HepG2 (cell line): ENCODE data around the gene TCL1A.

Source experiments
- AGO1 ChIP-seq: fragments of 200-400 bp; formaldehyde crosslinking; IDR thresholded peaks from 2 replicates; pipeline ENCODE4 v1.6.1; 2017; ENCODE audit warnings: mild to moderate bottlenecking, low read depth, low read length, moderate library complexity; ENCODE audit not compliant: poor library complexity, severe bottlenecking
- FLYWCH1 ChIP-seq: sonication (generic); formaldehyde crosslinking; IDR thresholded peaks from 2 replicates; pipeline ENCODE4 v1.8.1; 2023; ENCODE audit warnings: mild to moderate bottlenecking, missing genetic modification reagents
- FOXK1 ChIP-seq: sonication (generic); formaldehyde crosslinking; IDR thresholded peaks from 2 replicates; pipeline ENCODE4 v1.4.0; 2020; ENCODE audit warnings: low read depth, missing genetic modification reagents, borderline replicate concordance
- GPN1 ChIP-seq: sonication (generic); formaldehyde crosslinking; IDR thresholded peaks from 2 replicates; pipeline ENCODE4 v1.5.1; 2020; ENCODE audit warnings: missing genetic modification reagents, borderline replicate concordance
- HNRNPLL ChIP-seq: fragments of 200-400 bp; formaldehyde crosslinking; IDR thresholded peaks from 2 replicates; pipeline ENCODE4 v1.6.1; 2017; ENCODE audit warnings: mild to moderate bottlenecking, low read depth, low read length; ENCODE audit not compliant: poor library complexity, severe bottlenecking
- POLR2AphosphoS5 ChIP-seq: IDR thresholded peaks from 2 replicates; pipeline ENCODE4 v1.6.1; 2012; ENCODE audit warnings: low read depth, low read length
- SKI ChIP-seq: fragments of 450-650 bp; IDR thresholded peaks from one replicate; pipeline ENCODE4 v1.6.1; 2018; ENCODE audit warnings: mild to moderate bottlenecking; ENCODE audit not compliant: partially characterized antibody
- ZBTB8A ChIP-seq: sonication (generic); formaldehyde crosslinking; IDR thresholded peaks from 2 replicates; pipeline ENCODE4 v1.4.0; 2020; ENCODE audit warnings: mild to moderate bottlenecking, low read depth, missing genetic modification reagents, borderline replicate concordance
- ZNF563 ChIP-seq: sonication (generic); formaldehyde crosslinking; IDR thresholded peaks from 2 replicates; pipeline ENCODE4 v1.8.0; 2022; ENCODE audit warnings: mild to moderate bottlenecking, moderate library complexity, missing genetic modification reagents
- TF ChIP-seq, protein P1 (sequence below): IDR thresholded peaks from 2 replicates; pipeline ENCODE4 v1.4.0; 2020; ENCODE audit warnings: mild to moderate bottlenecking, missing genetic modification reagents
- TF ChIP-seq, protein P2 (sequence below): sonication (generic); formaldehyde crosslinking; IDR thresholded peaks from 2 replicates; pipeline ENCODE4 v1.5.0; 2020; ENCODE audit warnings: mild to moderate bottlenecking, missing genetic modification reagents, moderate library complexity
- TF ChIP-seq, protein P3 (sequence below): sonication (generic); formaldehyde crosslinking; IDR thresholded peaks from 2 replicates; pipeline ENCODE4 v1.5.1; 2020; ENCODE audit warnings: mild to moderate bottlenecking, moderate library complexity, missing genetic modification reagents

DNA sequence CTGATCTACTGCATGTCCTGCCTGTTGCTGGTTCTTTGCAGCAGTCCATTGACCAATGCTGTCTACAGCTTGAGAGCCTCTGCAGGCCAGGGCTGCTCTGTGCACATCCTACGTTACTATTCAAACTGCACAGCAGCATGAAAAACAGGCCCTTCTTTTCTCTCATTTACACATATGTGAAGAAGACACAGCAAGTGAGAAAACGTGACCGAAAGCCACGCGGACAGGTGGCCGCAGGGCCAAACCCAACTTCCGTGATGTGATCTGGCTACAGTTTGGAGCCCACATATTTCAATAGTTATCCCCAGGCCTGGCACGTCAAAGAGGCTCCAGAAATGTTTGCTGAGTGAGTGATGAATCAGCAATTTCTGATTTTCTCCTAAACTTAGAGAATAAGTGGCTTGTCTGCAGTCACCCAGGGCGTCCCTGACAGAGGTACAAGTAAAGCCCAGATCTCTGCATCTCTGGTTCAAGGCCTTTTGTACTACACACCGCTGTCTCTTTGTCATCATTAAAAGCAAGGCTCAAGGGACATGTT lies 45.6 kb downstream of the TCL1A start:
- no peak for TF ChIP-seq SKI
- TF ChIP-seq, protein P1, sequence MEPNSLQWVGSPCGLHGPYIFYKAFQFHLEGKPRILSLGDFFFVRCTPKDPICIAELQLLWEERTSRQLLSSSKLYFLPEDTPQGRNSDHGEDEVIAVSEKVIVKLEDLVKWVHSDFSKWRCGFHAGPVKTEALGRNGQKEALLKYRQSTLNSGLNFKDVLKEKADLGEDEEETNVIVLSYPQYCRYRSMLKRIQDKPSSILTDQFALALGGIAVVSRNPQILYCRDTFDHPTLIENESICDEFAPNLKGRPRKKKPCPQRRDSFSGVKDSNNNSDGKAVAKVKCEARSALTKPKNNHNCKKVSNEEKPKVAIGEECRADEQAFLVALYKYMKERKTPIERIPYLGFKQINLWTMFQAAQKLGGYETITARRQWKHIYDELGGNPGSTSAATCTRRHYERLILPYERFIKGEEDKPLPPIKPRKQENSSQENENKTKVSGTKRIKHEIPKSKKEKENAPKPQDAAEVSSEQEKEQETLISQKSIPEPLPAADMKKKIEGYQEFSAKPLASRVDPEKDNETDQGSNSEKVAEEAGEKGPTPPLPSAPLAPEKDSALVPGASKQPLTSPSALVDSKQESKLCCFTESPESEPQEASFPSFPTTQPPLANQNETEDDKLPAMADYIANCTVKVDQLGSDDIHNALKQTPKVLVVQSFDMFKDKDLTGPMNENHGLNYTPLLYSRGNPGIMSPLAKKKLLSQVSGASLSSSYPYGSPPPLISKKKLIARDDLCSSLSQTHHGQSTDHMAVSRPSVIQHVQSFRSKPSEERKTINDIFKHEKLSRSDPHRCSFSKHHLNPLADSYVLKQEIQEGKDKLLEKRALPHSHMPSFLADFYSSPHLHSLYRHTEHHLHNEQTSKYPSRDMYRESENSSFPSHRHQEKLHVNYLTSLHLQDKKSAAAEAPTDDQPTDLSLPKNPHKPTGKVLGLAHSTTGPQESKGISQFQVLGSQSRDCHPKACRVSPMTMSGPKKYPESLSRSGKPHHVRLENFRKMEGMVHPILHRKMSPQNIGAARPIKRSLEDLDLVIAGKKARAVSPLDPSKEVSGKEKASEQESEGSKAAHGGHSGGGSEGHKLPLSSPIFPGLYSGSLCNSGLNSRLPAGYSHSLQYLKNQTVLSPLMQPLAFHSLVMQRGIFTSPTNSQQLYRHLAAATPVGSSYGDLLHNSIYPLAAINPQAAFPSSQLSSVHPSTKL (CRISPR knock-in tag): no peak
- TF ChIP-seq ZBTB8A (CRISPR knock-in tag): no peak
- no peak for TF ChIP-seq HNRNPLL
- no peak for TF ChIP-seq POLR2AphosphoS5
- no peak for TF ChIP-seq FOXK1 (CRISPR knock-in tag)
- no peak for TF ChIP-seq GPN1 (CRISPR knock-in tag)
- TF ChIP-seq, protein P2, sequence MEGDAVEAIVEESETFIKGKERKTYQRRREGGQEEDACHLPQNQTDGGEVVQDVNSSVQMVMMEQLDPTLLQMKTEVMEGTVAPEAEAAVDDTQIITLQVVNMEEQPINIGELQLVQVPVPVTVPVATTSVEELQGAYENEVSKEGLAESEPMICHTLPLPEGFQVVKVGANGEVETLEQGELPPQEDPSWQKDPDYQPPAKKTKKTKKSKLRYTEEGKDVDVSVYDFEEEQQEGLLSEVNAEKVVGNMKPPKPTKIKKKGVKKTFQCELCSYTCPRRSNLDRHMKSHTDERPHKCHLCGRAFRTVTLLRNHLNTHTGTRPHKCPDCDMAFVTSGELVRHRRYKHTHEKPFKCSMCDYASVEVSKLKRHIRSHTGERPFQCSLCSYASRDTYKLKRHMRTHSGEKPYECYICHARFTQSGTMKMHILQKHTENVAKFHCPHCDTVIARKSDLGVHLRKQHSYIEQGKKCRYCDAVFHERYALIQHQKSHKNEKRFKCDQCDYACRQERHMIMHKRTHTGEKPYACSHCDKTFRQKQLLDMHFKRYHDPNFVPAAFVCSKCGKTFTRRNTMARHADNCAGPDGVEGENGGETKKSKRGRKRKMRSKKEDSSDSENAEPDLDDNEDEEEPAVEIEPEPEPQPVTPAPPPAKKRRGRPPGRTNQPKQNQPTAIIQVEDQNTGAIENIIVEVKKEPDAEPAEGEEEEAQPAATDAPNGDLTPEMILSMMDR (CRISPR knock-in tag): no peak
- TF ChIP-seq ZNF563 (CRISPR knock-in tag): no peak
- TF ChIP-seq FLYWCH1 (CRISPR knock-in tag): no peak
- TF ChIP-seq, protein P3, sequence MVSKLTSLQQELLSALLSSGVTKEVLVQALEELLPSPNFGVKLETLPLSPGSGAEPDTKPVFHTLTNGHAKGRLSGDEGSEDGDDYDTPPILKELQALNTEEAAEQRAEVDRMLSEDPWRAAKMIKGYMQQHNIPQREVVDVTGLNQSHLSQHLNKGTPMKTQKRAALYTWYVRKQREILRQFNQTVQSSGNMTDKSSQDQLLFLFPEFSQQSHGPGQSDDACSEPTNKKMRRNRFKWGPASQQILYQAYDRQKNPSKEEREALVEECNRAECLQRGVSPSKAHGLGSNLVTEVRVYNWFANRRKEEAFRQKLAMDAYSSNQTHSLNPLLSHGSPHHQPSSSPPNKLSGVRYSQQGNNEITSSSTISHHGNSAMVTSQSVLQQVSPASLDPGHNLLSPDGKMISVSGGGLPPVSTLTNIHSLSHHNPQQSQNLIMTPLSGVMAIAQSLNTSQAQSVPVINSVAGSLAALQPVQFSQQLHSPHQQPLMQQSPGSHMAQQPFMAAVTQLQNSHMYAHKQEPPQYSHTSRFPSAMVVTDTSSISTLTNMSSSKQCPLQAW (CRISPR knock-in tag): no peak
- TF ChIP-seq AGO1: no peak
